Measurements from ENCODE around the gene PAAF1.
"Not testable (repeated sequence)": the region's sequence is repeated elsewhere in the genome, so short reads cannot be mapped to it uniquely, and the experiment has no call there.

PAAF1 gene

DNA sequence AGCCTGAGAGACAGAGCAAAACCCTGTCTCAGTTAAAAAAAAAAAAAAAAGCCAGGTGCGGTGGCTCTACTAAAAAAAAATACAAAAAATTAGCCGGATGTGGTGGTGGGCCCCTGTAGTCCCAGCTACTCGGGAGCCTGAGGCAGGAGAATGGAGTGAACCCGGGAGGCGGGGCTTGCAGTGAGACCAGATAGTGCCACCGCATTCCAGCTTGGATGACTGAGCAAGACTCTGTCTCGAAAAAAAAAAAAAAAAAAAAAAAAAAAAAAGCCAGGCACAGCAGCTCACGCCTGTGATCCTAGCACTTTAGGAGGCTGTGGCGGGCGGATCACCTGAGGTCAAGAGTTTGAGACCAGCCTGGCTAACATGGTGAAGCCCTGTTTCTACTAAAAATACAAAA lies 3.6 kb downstream of the PAAF1 start:
- DNase-seq (ENCODE audit: low read depth in 2 of 2): not testable (repeated sequence)

DNA sequence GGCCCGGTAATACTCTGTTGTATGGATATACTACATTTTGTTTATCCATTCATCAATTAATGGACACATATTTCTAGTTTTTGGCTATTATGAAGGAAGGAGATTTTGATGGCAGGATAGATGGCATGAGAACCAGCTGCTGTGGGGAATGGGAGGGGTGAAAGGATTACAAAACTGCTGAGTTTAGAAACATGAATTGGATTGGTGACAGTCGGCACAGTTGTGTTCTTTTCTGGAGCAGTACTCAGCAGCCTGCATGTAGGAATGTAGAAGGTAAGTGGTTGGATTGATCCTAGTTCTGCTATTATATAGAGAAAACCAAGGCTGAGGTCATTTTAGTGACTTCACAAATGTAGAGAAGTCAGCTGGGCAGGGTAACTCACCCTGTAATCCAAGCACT lies 7.1 kb downstream of the PAAF1 start:
- no peak for DNase-seq (ENCODE audit: low read depth in 2 of 2)

DNA sequence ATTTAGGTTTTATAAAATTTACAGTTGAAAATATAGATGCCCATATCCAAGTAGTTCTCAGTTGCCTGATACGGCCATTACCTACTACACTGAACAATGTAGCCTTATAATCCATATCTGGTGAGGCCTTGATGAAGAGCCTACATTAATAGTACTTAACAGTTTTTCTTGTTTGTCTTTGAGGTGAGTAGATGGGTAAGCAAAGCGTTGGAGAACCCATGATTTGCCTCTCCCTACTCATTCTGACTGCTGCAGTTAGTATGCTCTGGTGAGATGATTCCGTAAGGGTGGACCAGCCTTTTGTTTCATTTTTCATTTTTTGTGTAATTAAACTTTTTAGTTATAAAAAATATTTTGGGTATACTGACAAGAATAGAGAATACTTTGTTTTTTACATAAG lies 11.4 kb downstream of the PAAF1 start:
- DNase-seq (ENCODE audit: low read depth in 2 of 2): no peak

DNA sequence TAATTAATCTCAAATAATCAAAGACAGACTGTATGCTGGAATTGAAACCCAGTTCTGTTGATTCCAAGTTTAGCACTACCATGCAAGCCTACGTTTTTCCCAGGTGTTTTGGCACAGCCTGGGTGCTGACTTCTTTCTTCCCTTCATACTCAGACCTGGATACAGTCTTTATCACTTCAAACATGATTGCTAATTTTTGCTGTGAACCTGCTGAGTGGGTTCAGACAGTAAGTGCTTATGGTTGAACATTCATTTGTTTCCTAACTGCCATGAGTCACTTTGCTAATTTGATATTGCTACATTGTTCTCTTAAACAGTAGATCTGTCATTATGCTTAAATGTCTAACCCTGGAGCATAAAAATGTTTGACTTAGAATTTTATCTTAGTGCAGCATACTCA lies 12.2 kb downstream of the PAAF1 start:
- DNase-seq (ENCODE audit: low read depth in 2 of 2): no peak

DNA sequence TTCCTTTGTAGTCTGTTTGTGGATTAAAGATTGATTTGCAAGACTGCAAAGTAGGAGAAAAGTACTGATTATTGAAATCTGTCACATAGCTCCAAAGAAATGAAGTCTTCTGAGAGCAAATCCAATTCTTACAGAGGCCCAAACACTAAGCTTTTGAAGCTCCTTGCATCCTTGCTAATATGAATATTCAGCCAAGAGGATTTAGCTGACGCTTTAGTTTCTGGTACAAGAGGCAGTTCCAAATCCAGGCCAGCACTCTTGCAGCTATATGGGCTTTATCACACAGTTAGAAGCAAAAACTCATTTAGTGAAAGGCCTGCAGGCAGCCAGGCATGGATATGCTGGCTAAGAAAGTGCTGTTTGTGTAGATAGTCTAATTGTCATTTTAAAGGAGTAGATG lies 12.7 kb downstream of the PAAF1 start:
- DNase-seq (ENCODE audit: low read depth in 2 of 2): no peak

DNA sequence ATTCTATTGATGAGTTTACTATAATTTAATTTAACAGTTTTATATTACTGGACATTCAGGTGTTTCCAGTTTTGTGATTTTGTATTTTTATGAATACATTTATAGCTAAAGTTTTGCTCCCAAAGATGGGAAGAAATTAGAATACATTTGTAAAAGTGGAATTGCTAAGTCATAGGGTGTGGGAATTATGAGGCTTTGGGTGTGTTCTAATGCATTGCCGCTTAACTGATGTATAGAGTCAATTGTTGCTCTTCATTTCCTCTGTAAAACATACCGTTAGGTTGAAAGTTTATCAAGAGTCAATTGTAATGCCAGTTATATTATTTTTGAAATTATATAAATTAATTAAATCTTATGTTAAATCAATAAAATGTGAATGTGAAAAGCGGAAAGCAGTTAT lies 16.2 kb downstream of the PAAF1 start:
- no peak for DNase-seq (ENCODE audit: low read depth in 2 of 2)

DNA sequence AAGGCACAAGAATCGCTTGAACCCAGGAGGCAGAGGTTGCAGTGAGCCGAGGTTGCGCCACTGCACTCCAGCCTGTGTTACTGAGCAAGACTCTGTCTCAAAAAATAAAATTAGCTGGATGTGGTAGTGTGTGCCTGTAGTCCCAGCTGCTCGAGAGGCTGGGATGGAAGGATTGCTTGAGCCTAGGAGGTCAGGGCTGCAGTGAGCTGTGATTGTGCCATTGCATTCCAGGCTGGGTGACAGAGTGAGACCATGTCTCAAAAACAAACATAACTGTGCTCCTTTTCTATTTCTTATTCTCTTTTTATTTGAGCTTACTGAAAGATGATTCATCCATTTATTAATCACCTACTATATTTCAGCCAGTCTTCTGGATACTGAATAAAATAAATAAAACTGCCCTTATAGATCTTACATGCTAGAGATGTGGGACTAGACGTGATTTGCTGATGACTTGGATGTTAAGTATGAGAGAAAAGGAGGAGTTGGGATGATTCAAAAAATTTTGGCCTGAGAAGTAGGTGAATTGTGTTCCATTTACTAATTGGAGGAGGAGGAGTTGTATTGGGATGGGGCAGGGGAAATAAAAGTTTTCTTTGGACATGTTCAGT lies 18.0 kb downstream of the PAAF1 start:
- no peak for DNase-seq (ENCODE audit: low read depth in 2 of 2)

DNA sequence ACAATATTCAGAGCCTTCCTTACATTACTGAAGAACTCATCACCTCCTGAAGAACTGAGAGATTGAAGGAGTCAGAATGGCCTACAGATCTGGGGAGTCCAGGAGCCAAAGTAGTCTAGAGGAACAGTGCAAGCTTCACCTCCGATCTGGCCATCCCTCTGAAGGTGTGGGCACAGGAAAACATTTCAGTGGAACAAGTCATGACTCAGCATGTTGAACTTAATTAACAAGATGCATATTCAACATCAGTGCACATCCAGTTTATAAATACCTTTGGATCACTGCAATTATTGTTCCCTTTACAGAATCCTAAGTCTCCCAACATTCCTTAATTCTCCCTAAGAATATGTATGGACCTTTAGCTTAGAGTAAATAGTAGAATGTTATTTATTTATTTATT lies 25.5 kb downstream of the PAAF1 start:
- DNase-seq (ENCODE audit: low read depth in 2 of 2): no peak

DNA sequence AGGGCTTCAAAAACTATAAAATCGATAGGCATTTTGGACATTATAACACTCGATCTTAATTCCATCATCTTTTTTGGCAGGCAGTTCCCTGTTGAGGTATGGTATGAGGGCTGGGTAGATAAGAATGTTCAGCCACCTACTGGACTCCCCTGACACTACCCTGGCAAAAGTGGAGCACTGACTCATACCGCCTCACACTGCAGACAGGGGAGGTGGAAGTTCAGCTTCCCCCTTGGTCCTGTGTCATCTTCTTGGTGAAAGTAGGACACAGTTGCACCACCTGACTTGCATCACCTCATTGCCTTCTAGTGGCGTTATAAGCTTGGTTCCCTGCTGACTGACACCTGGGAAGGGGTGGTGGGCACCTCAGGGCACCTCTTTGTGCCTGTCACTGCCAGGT lies 30.4 kb downstream of the PAAF1 start:
- DNase-seq (ENCODE audit: low read depth in 2 of 2): no peak

DNA sequence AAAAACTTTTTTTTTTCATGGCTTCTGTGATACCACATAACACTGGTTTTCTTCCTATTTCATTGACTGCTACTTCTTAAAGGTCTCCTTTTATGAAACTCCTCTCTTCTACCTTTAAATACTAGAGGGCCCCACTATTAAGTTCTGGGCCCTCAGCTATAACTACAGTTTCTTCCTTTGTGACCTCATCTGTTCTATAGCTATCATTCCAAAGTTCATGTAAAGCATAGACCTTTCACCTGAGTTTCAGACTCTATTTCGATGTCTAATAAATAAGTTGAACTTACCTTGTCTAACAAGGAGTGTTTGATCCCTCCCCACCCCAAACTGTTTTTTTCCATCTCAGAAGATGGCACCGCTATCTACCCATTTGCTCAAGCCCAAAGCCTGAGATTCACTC lies 35.2 kb downstream of the PAAF1 start:
- no peak for DNase-seq (ENCODE audit: low read depth in 2 of 2)

DNA sequence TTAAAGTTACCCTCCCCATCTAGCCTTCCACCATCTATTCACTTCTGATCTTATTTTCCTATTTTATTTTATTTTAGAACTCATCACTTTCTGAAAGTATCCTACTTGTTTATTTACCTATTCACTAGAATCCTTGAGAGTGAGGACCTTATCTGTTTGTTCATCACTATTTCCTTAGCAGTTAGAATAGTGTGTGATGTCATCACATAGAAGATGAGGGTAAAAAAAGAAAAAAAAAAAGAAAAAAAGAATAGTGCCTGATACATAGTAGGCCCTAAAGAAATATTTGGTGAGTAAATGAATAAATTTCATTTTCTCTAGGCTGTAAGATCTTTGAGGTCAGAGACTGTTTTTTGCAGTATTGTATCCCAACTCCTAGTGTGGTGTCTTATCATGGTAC lies 36.7 kb downstream of the PAAF1 start:
- no peak for DNase-seq (ENCODE audit: low read depth in 2 of 2)

DNA sequence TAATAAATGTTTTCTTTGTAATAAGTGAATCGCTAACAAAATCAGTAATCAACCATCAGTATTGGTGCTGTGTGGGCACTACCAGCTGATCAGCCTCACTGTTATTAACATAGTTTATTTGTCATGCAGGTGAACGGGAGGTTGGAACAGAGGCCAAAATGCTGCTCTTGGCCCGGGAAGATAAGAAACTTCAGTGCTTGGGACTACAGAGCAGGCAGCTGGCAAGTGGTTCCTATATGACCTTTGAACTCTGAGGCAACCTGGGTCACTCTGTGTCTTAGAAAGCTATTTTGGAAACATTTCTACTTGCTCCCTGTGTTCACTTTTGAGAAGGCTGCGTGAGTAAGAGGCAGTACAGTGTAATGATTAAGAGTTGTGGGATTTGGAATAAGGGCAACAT lies 37.5 kb downstream of the PAAF1 start:
- no peak for DNase-seq (ENCODE audit: low read depth in 2 of 2)

DNA sequence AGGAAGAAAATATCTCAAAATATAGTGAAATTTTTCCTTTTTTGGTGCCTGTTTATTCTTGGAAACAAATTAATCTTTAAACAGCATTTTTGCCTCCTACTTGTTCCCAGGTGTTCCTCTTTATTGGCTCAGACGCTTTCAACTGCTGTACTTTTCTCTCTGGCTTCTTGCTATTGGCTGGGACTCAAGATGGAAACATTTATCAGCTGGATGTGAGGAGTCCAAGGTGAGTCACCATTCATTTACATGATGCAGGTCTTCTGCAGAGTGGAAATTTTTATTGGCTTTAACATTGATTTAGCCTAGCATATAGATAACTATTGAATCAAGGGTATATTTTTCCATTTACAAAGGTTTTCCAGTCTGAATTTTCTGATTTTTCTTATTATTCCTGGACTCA lies 39.6 kb downstream of the PAAF1 start:
- DNase-seq (ENCODE audit: low read depth in 2 of 2): no peak

DNA sequence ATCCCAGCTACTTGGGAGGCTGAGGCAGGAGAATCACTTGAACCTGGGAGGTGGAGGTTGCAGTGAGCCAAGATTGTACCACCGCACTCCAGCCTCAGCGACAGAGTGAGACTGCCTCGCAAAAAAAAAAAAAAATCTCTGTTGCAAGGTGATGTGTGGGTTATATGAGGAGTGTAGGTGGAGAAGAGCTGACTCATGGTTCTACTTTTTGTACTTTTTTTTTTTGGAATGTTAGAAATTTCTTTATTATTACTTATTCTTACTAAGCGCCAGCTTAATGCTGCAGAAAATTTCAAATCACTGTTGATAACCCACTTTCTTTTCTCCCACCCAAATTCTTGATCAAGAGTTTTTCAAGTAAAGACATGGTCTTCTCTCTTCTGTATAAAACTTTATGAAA lies 44.4 kb downstream of the PAAF1 start:
- no peak for DNase-seq (ENCODE audit: low read depth in 2 of 2)

DNA sequence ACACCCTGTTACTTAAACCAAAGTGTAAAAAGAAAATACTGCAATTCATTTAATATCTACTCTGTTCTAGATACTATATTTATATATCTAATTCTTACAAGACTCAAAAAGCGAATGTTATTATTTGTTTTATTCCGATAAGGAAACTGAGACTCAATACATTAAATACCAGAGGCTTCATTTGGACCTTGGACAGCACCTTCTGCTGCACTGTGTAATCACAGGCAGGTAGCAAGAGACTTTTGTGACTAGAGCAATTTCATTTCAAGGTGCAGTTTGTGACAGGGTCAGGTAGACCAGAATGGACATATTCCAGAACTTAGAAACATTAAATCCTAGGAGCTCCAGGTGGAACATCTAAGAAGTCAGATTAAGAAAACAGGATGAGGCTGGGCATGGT lies 52.6 kb downstream of the PAAF1 start:
- DNase-seq (ENCODE audit: low read depth in 2 of 2): no peak

DNA sequence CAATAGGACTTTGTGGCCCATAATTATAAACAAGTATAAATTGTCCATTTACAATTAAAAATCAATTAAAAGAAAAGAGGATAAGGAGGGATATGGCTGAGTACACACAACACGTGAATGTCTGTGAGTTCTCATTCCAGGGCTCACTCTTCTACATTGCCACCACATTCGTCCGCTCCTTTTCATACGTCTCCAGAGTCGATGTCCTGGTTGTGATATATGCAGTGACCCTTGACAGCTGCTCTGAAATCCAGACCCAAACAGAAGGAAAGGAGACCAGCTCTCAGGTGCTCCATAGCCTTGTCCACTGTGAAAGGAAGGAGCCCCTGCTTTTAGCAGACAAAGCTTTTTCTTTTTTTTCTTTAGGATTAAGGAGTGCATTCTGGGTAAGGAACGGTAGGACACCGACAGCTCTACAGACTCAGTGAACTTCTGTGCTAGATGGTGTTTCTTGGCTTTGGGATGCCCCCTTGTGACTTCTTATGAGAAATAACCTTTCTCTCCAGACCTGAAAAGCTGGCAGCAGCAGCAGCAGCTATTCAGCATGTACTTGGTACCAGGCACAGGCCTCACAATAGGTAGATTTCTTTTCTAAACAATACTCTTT lies 54.3 kb downstream of the PAAF1 start:
- DNase-seq (ENCODE audit: low read depth in 2 of 2): no peak

DNA sequence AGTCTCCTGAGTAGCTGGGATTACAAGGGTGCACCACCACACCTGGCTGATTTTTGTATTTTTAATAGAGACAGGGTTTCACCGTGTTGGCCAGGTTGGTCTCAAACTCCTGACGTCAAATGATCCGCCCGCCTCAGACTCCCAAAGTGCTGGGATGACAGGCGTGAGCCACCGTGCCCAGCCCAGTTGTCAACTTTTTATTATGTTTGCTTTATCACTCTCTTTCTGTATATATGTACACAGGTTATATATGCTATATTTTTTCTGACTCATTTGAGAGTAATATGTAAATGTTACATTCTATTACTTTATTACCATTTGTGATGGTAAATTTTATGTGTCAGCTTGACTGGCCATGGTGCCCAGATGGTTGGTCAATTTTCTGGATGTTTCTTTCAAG lies 55.2 kb downstream of the PAAF1 start:
- no peak for DNase-seq (ENCODE audit: low read depth in 2 of 2)

DNA sequence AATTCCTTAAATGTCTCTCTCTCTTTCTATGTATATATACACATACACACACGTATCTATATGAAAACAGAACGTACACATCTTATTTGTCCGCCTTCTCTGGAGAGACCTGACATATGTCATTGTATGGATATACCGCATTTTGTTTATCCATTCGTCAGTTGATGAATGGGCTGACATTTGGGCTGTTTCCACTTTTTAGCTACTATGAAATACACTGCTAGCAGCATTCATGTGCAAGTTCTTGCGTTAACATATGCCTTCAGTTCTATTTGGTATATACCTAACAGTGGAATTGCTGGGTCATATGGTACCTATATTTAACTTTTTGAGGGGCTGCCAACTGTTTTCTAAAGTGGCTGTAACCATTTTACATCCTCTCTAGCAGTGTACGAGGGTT lies 56.0 kb downstream of the PAAF1 start:
- DNase-seq (ENCODE audit: low read depth in 2 of 2): no peak

DNA sequence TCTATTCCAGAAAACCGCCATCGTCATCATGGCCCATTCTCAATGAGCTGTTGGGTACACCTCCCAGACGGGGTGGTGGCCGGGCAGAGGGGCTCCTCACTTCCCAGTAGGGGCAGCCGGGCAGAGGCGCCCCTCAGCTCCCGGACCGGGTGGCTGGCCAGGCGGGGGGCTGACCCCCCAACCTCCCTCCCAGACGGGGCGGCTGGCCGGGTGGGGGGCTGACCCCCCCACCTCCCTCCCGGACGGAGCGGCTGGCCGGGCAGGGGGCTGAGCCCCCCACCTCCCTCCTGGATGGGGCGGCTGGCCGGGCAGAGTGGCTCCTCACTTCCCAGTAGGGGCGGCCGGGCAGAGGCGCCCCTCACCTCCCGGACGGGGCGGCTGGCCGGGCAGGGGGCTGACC lies 59.2 kb downstream of the PAAF1 start:
- DNase-seq (ENCODE audit: low read depth in 2 of 2): not testable (repeated sequence)

DNA sequence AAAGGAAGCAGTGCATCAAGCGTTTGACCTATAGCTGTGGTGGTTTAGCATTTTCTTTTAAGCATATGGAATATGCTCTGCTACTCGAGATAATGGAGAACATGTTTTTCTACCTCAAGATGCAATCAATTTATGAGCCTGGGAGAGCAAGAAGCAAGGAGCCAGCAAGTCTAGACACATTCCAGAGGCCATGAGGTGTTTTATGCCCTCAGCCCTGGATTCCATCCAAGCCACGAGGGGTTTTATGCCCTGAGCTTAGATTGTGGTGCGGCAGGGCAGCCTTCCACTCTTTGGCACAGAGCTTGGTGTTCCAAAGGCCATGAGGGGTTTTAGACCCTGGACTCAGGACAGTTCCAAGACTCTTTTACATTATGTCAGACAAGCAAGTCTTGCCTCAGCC lies 62.3 kb downstream of the PAAF1 start:
- no peak for DNase-seq (ENCODE audit: low read depth in 2 of 2)

DNA sequence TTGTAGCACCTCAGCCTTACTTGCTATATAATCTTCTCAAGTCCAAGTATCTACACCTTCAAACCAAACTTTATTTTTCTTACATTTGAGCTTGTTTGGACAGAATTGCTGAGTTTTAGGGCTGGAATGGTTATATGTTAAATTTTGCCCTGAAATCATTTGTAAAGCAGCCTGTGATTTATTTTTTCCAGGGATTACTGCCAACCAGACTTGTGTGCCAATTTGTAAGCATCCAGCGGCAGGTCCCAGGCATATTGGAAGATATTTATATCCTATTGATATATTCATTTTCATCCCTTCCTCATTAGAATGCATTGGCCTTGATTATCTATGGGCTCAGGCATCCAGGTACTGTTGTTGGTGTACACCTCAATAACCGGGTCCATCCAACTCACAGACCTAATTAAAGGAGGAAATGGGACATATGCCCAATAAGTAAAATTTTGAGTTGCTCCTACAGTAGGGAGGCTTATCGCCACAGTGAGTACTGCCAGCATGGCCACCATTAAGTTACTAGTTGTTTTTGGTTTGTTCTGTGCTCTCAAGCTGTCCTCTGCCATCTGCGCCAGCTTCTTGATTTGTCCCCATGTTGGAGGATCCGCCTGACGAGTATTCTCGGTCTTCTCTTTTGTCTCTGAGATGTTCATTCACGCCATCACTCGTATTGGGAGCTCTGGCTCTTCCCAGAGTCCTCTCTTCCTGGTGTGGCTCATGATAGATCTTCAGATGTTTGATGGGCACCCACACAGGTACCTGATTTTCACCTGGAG lies 64.2 kb downstream of the PAAF1 start:
- DNase-seq (ENCODE audit: low read depth in 2 of 2): no peak

DNA sequence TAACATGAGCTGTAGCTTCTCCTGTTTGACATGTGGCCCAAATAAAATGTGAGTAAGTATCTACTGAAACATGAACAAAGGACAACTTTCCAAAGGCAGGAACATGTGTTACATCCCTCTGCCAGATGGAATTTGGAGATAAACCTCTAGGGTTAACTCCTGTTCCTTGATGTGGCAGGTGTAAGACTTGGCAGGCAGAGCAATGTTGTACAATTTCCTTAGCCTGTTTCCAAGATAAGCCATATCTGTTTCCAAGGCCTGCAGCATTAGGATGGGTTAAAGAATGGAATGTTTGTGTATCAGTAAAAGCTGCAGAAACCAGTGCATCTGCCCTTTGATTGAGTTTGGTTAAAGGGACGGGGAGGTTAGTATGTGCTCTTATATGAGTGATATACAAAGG lies 65.2 kb downstream of the PAAF1 start:
- DNase-seq (ENCODE audit: low read depth in 2 of 2): no peak

DNA sequence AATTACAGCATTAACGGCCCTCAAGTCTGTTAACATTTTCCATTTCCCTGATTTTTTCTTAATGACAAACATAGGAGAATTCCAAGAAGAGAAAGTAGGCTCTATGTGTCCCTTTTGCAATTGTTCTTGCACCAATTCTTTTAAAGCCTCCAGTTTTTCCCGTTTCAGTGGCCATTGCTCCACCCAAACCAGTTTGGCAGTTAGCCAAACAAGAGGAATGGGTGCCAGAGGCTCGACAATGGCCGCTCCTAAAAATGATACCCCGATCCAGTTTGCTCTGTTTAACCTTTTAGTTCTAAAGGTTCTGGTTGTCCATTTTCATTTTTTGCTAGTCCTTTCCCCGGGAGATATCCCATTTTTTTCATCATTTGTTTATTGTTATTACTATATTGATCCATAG lies 67.3 kb downstream of the PAAF1 start:
- DNase-seq (ENCODE audit: low read depth in 2 of 2): no peak

DNA sequence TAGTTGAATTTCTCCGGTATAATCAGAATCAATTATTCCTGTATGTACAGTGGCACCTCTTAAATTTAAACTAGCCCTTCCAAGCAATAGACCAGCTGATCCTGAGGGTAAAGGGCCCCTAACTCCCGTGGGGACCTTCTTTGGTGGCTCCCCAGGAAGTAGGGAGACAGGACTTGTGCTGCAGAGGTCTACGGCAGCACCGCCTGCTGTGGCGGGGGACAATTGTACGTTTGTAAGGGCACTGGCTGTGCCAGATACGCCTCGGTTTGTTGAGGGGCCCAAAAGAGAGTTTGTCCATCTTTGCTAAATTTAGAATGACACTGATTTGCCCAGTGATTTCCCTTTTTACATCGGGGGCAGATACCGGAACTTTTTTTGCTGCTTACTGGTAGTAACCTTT lies 68.1 kb downstream of the PAAF1 start:
- DNase-seq (ENCODE audit: low read depth in 2 of 2): no peak
